Measurements from ENCODE around the gene SPINDOC. TPM values are rescaled to one million over a fixed set of nuclear protein-coding genes. Genes with fewer than 3 reads are reported as not detected.

The SPINDOC gene
- total RNA-seq, 1 experiment from 2014 or later, result 23.0 TPM

Other genes starting within 250 kb of the SPINDOC start
- 45.4 and 60.1 TPM in 2 replicates for gene PLAAT3, start 199.0 kb upstream of the SPINDOC start, total RNA-seq (2014; rRNA removed; shearing (Covaris generic))
- gene ATL3, start 142.1 kb upstream of the SPINDOC start, total RNA-seq (2014; rRNA removed; shearing (Covaris generic)), result 111 and 121 TPM in 2 replicates
- gene RTN3, start 132.0 kb upstream of the SPINDOC start, total RNA-seq (2014; rRNA removed; shearing (Covaris generic)), result 79.0 and 79.3 TPM in 2 replicates
- 6.2 and 8.5 TPM in 2 replicates for gene ZFTA, start 44.7 kb upstream of the SPINDOC start, total RNA-seq (2014; rRNA removed; shearing (Covaris generic))
- gene MARK2, start 25.7 kb downstream of the SPINDOC start, total RNA-seq (2014; rRNA removed; shearing (Covaris generic)), result 14.8 TPM in 2 replicates
- gene RCOR2, start 103.7 kb downstream of the SPINDOC start, total RNA-seq (2014; rRNA removed; shearing (Covaris generic)), result 0.05 and 0.14 TPM in 2 replicates
- 12.5 and 19.8 TPM in 2 replicates for gene NAA40, start 125.5 kb downstream of the SPINDOC start, total RNA-seq (2014; rRNA removed; shearing (Covaris generic))
- gene COX8A, start 161.2 kb downstream of the SPINDOC start, total RNA-seq (2014; rRNA removed; shearing (Covaris generic)), result 536 and 679 TPM in 2 replicates
- gene OTUB1, start 173.0 kb downstream of the SPINDOC start, total RNA-seq (2014; rRNA removed; shearing (Covaris generic)), result 31.5 and 41.5 TPM in 2 replicates
- gene FLRT1, start 222.5 kb downstream of the SPINDOC start, total RNA-seq (2014; rRNA removed; shearing (Covaris generic)), result not detected in 2 replicates